Neural progenitor cell (in vitro differentiated cells): ENCODE measurements around the gene PIGM.

Experiments used
- CTCF ChIP-seq: fragments of 200-600 bp; sonication (generic); IDR thresholded peaks from 2 replicates; pipeline ENCODE4 v1.5.1; 2017; ENCODE audit warnings: antibody characterized with exemption, mild to moderate bottlenecking
- EZH2 ChIP-seq: fragments of 200-600 bp; sonication (generic); IDR thresholded peaks from 2 replicates; pipeline ENCODE4 v1.6.1; 2017; ENCODE audit warnings: antibody characterized with exemption, mild to moderate bottlenecking, moderate library complexity

- no peak for TF ChIP-seq EZH2
- no peak for TF ChIP-seq CTCF
Measured at GRCh38 chr1:159978107-159978398, 53.7 kb downstream of the PIGM start.
